NT2/D1 (cell line): ENCODE measurements around the gene TRAPPC2L.

Source experiments
- SUZ12 ChIP-seq: IDR thresholded peaks from 2 replicates; pipeline ENCODE4 v1.6.1; 2011; ENCODE audit not compliant: insufficient read length, insufficient read depth; ENCODE audit errors: extremely low read depth
- YY1 ChIP-seq: IDR thresholded peaks from 2 replicates; pipeline ENCODE4 v1.6.1; 2011; ENCODE audit not compliant: insufficient read length, insufficient read depth
- ZNF274 ChIP-seq: IDR thresholded peaks from 2 replicates; pipeline ENCODE4 v1.6.1; 2011; ENCODE audit warnings: mild to moderate bottlenecking, low read depth, low read length

- no peak for TF ChIP-seq YY1
- no peak for TF ChIP-seq ZNF274
- no peak for TF ChIP-seq SUZ12
These were observed 40.0 kb upstream of the TRAPPC2L start for GRCh38 chr16:88816736-88817535.
